Spinal cord (tissue), 10 donors: ENCODE results near the gene ADAT1. TPM values are rescaled to one million over a fixed set of nuclear protein-coding genes. Genes with fewer than 3 reads are reported as not detected.

ENCODE experiments used
- DNase-seq, 6 donors: peaks; one replicate each; pipeline versions ENCODE4 v3.0.0 to v3.0.0-alpha.2; 2013 to 2015; ENCODE audit warnings: low spot score in 6 of 6, low read depth in 4 of 6
- H3K27ac ChIP-seq: one replicate; pipeline ENCODE4 v1.5.1; 2013; ENCODE audit warnings: low read depth, low read length, control low read depth
- H3K27me3 ChIP-seq: one replicate; pipeline ENCODE4 v1.6.1; 2013; ENCODE audit warnings: low read length; ENCODE audit not compliant: control insufficient read depth, insufficient read depth
- H3K36me3 ChIP-seq: one replicate; pipeline ENCODE4 v1.6.1; 2013; ENCODE audit warnings: low read length; ENCODE audit not compliant: control insufficient read depth, insufficient read depth
- H3K4me1 ChIP-seq: one replicate; pipeline ENCODE4 v1.6.1; 2013; ENCODE audit warnings: low read length; ENCODE audit not compliant: control insufficient read depth, insufficient read depth
- H3K4me3 ChIP-seq: one replicate; pipeline ENCODE4 v1.5.1; 2013; ENCODE audit warnings: low read depth, low read length, control low read depth
- H3K9me3 ChIP-seq: one replicate; pipeline ENCODE4 v1.6.1; 2013; ENCODE audit warnings: low read length; ENCODE audit not compliant: control insufficient read depth, insufficient read depth
- WGBS: methylation state at CpG from one replicate; pipeline ENCODE4 v1.1.5; 2013; ENCODE audit warnings: missing lambda C conversion rate; ENCODE audit not compliant: insufficient coverage; 5-methylcytosine and 5-hydroxymethylcytosine counted together
- polyA plus RNA-seq, 2 donors: library from polyadenylated mRNA; unstranded; fragments of 120-200 nt; gene quantifications; one replicate each; pipeline ENCODE4 v1.2.1, GENCODE V29; 2013; ENCODE audit not compliant: insufficient read length in 2 of 2
- total RNA-seq, 2 donors: library from RNA; depleted of rRNA in 1 of 2; stranded (reverse); fragments of 120-200 nt in 1 of 2; fragments of >200 nt in 1 of 2; gene quantifications; one replicate each; pipeline versions ENCODE4 v1.2.3 to v1.2.4, GENCODE V29; 2013 to 2014
- donor health status: healthy.

The ADAT1 gene
- total and polyA plus RNA-seq, 4 donors = 40.7 to 54.8 (median 43.2) TPM

GRCh38 chr16:75624921-75625334, 1.8 kb upstream of the ADAT1 start:
- H3K27ac ChIP-seq = no peak overlapping the region
- H3K27me3 ChIP-seq = no peaks in the 10 kb centered on the region
- peaks cover 17% of the 10 kb centered on the region for H3K4me1 ChIP-seq
- DNase-seq = no peak
- peaks cover 28% of the 10 kb centered on the region for H3K36me3 ChIP-seq
- no peaks in the 10 kb centered on the region for H3K9me3 ChIP-seq
- H3K4me3 ChIP-seq = no peak overlapping the region
- 96% methylated on average over 3 of the region's 4 CpGs for whole genome bisulfite sequencing

- DNase-seq = peak in 2 of 6 donors; percentile 28 to 59
- WGBS = no CpG with 5 or more reads among the region's 2 CpGs
- Histone ChIP-seq H3K9me3 (no peaks in the 10 kb centered on the region), H3K36me3 (peaks cover 22% of the 10 kb centered on the region), H3K27me3 (no peaks in the 10 kb centered on the region), H3K27ac (no peak overlapping the region), H3K4me1 (peaks cover 17% of the 10 kb centered on the region), H3K4me3 (no peak overlapping the region)
These were observed 2.0 kb downstream of the ADAT1 start for GRCh38 chr16:75621170-75621477.

GRCh38 chr16:75620326-75621169, 2.5 kb downstream of the ADAT1 start:
- Histone ChIP-seq H3K4me3 (no peak overlapping the region), H3K36me3 (peaks cover 27% of the 10 kb centered on the region), H3K9me3 (no peaks in the 10 kb centered on the region), H3K4me1 (peaks cover 17% of the 10 kb centered on the region), H3K27ac (no peak overlapping the region), H3K27me3 (no peaks in the 10 kb centered on the region)
- WGBS = 94% methylated on average over 18 of the region's 20 CpGs
- no peak for DNase-seq

- Histone ChIP-seq H3K4me1 (peaks cover 17% of the 10 kb centered on the region), H3K27ac (no peak overlapping the region), H3K4me3 (no peak overlapping the region), H3K27me3 (no peaks in the 10 kb centered on the region), H3K36me3 (peaks cover 39% of the 10 kb centered on the region), H3K9me3 (no peaks in the 10 kb centered on the region)
- DNase-seq = no peak
- no CpG with 5 or more reads among the region's 2 CpGs for WGBS
These were observed 4.3 kb downstream of the ADAT1 start for GRCh38 chr16:75618780-75619179.

GRCh38 chr16:75617121-75617520, 6.0 kb downstream of the ADAT1 start:
- no peak for DNase-seq
- 100% methylated on average over 3 of the region's 3 CpGs for WGBS
- H3K27ac ChIP-seq = no peak overlapping the region
- peaks cover 7% of the 10 kb centered on the region for H3K4me1 ChIP-seq
- no peak overlapping the region for H3K4me3 ChIP-seq
- peaks cover 44% of the 10 kb centered on the region for H3K36me3 ChIP-seq
- H3K9me3 ChIP-seq = no peaks in the 10 kb centered on the region
- no peaks in the 10 kb centered on the region for H3K27me3 ChIP-seq

GRCh38 chr16:75616521-75617010, 6.5 kb downstream of the ADAT1 start:
- no peak for DNase-seq
- H3K4me1 ChIP-seq = peaks cover 1% of the 10 kb centered on the region
- H3K9me3 ChIP-seq = no peaks in the 10 kb centered on the region
- no peak overlapping the region for H3K4me3 ChIP-seq
- H3K36me3 ChIP-seq = peaks cover 49% of the 10 kb centered on the region
- no peaks in the 10 kb centered on the region for H3K27me3 ChIP-seq
- H3K27ac ChIP-seq = no peak overlapping the region
- no CpG with 5 or more reads among the region's 4 CpGs for WGBS

- Histone ChIP-seq H3K4me3 (no peak overlapping the region), H3K9me3 (no peaks in the 10 kb centered on the region), H3K4me1 (no peaks in the 10 kb centered on the region), H3K27ac (no peak overlapping the region), H3K27me3 (no peaks in the 10 kb centered on the region), H3K36me3 (peaks cover 55% of the 10 kb centered on the region)
- DNase-seq = no peak
- WGBS = 100% methylated on average over 1 of the region's 2 CpGs
These were observed 7.5 kb downstream of the ADAT1 start for GRCh38 chr16:75615619-75616018.

GRCh38 chr16:75614066-75614897, 8.8 kb downstream of the ADAT1 start:
- Histone ChIP-seq H3K27me3 (no peaks in the 10 kb centered on the region), H3K27ac (no peak overlapping the region), H3K36me3 (peaks cover 53% of the 10 kb centered on the region), H3K9me3 (no peaks in the 10 kb centered on the region), H3K4me3 (no peak overlapping the region), H3K4me1 (no peaks in the 10 kb centered on the region)
- no peak for DNase-seq
- WGBS = 97% methylated on average over 3 of the region's 4 CpGs

- Histone ChIP-seq H3K9me3 (no peaks in the 10 kb centered on the region), H3K4me3 (no peak overlapping the region), H3K27me3 (no peaks in the 10 kb centered on the region), H3K27ac (no peak overlapping the region), H3K4me1 (no peaks in the 10 kb centered on the region), H3K36me3 (peaks cover 34% of the 10 kb centered on the region)
- WGBS = 100% methylated on average over 1 of the region's 1 CpG
- no peak for DNase-seq
These were observed 16.6 kb downstream of the ADAT1 start for GRCh38 chr16:75606507-75606906.
